PC-3 (cell line): ENCODE results near the gene ADCY9. TPM values are rescaled to one million over a fixed set of nuclear protein-coding genes. Genes with fewer than 3 reads are reported as not detected.

Source experiments
- ATAC-seq: fragments of 200-7000 bp; cut with Tn5 transposase; 2 replicates; pipeline ENCODE4 v1.9.1; 2020; ENCODE audit warnings: mild to moderate bottlenecking, moderate library complexity
- BruUV-seq: library from RNA; stranded (reverse); fragments of 400-500 nt; replicated peaks from 2 replicates; lab custom pipeline; 2021; lab: Mats Ljungman, UMichigan
- CTCF ChIA-PET: fragments of 300-600 bp; sonication (Branson Sonifier 250); formaldehyde crosslinking; loops from one replicate; lab custom pipeline; 2022; ENCODE audit warnings: antibody characterized with exemption; lab: Charles Lee
- POLR2A ChIA-PET: fragments of 300-600 bp; sonication (Branson Sonifier 250); formaldehyde crosslinking; loops from one replicate; lab custom pipeline; 2022; ENCODE audit warnings: antibody characterized with exemption; ENCODE audit not compliant: unreplicated experiment; lab: Charles Lee
- DNase-seq: peaks from one replicate; pipeline ENCODE4 v3.0.0-alpha.2; 2015
- H2AFZ ChIP-seq: fragments of 300-600 bp; sonication (generic); 2 replicates; pipeline ENCODE4 v1.6.0; 2016; ENCODE audit warnings: antibody characterized with exemption, low read length
- H3F3A ChIP-seq: fragments of 300-600 bp; sonication (generic); one replicate; pipeline ENCODE4 v1.6.0; 2017; ENCODE audit warnings: antibody characterized with exemption, low read length, control low read depth, mild to moderate bottlenecking; ENCODE audit not compliant: unreplicated experiment
- H3K27ac ChIP-seq: fragments of 300-600 bp; sonication (generic); 2 replicates; pipeline ENCODE4 v1.5.1; 2016; ENCODE audit warnings: mild to moderate bottlenecking, low read length
- H3K27me3 ChIP-seq: fragments of 300-600 bp; sonication (generic); 2 replicates; pipeline ENCODE4 v1.6.1; 2016; ENCODE audit warnings: low read length, mixed read lengths
- H3K36me3 ChIP-seq: fragments of 300-600 bp; sonication (generic); 2 replicates; pipeline ENCODE4 v1.6.1; 2016; ENCODE audit warnings: low read depth, mixed run types, low read length, mixed read lengths
- H3K4me1 ChIP-seq: fragments of 300-600 bp; sonication (generic); 2 replicates; pipeline ENCODE4 v1.5.1; 2016; ENCODE audit warnings: low read length; ENCODE audit not compliant: insufficient read depth
- H3K4me2 ChIP-seq: fragments of 300-600 bp; sonication (generic); 2 replicates; pipeline ENCODE4 v1.6.0; 2016; ENCODE audit warnings: low read length
- H3K4me3 ChIP-seq: fragments of 300-600 bp; sonication (generic); 2 replicates; pipeline ENCODE4 v1.5.1; 2016; ENCODE audit warnings: mild to moderate bottlenecking, low read length, mixed read lengths
- H3K79me2 ChIP-seq: fragments of 300-600 bp; sonication (generic); 2 replicates; pipeline ENCODE4 v1.6.1; 2017; ENCODE audit warnings: low read length, mixed read lengths
- H3K9ac ChIP-seq: fragments of 300-600 bp; sonication (generic); 2 replicates; pipeline ENCODE4 v1.6.0; 2016; ENCODE audit warnings: mild to moderate bottlenecking, low read length
- H3K9me2 ChIP-seq: fragments of 300-600 bp; sonication (generic); replicated peaks from 2 replicates; pipeline ENCODE4 v1.6.1; 2016; ENCODE audit warnings: mixed run types, low read length, mixed read lengths
- H3K9me3 ChIP-seq: fragments of 300-600 bp; sonication (generic); 2 replicates; pipeline ENCODE4 v1.6.1; 2016; ENCODE audit warnings: low read length, mixed read lengths
- H4K20me1 ChIP-seq: fragments of 300-600 bp; sonication (generic); 2 replicates; pipeline ENCODE4 v1.6.1; 2016; ENCODE audit warnings: low read length, mixed read lengths
- CTCF ChIP-seq: fragments of 300-600 bp; sonication (generic); conservative IDR thresholded peaks from 2 replicates; pipeline ENCODE4 v1.5.1; 2017; ENCODE audit warnings: antibody characterized with exemption, low read depth, mild to moderate bottlenecking, low read length
- EZH2 ChIP-seq: fragments of 300-600 bp; sonication (generic); IDR thresholded peaks from one replicate; pipeline ENCODE4 v1.6.1; 2017; ENCODE audit warnings: antibody characterized with exemption, mild to moderate bottlenecking, low read length; ENCODE audit not compliant: unreplicated experiment
- EZH2phosphoT487 ChIP-seq: fragments of 300-600 bp; sonication (generic); IDR thresholded peaks from 2 replicates; pipeline ENCODE4 v1.6.1; 2018; ENCODE audit warnings: mild to moderate bottlenecking, antibody characterized with exemption, low read length, borderline replicate concordance
- intact Hi-C: fragments of 100-400 bp; cut with micrococcal nuclease; formaldehyde crosslinking; loops from 2 replicates; pipeline ENCODE4 v1.9.0; 2023
- total RNA-seq: library from RNA; depleted of rRNA; stranded (reverse); fragments of >200 nt; gene quantifications from 2 replicates; pipeline ENCODE4 v1.2.3, GENCODE V29; 2014

The ADCY9 gene
- total RNA-seq, 1 experiment from 2014 or later = 6.2 TPM

- Histone ChIP-seq H3K27ac (no peak overlapping the region), H3K4me1 (no peaks in the 10 kb centered on the region), H3K27me3 (no peaks in the 10 kb centered on the region), H4K20me1 (no peaks in the 10 kb centered on the region), H3F3A (no peaks in the 10 kb centered on the region), H2AFZ (no peak overlapping the region), H3K9me2 (no peaks in the 10 kb centered on the region), H3K4me2 (no peak overlapping the region), H3K36me3 (no peaks in the 10 kb centered on the region), H3K79me2 (no peaks in the 10 kb centered on the region), H3K9ac (no peak overlapping the region), H3K9me3 (no peaks in the 10 kb centered on the region), H3K4me3 (no peak overlapping the region)
- TF ChIP-seq CTCF = no peak
- no peak for TF ChIP-seq EZH2phosphoT487
- no peak for TF ChIP-seq EZH2
- CTCF ChIA-PET = no interaction called here
- BruUV-seq = no TSS peak
- intact Hi-C loops = no loop called here
- DNase-seq = no peak
- no peak for ATAC-seq
- POLR2A ChIA-PET = no interaction called here
Observed at GRCh38 chr16:4015275-4016004, 100.8 kb downstream of the ADCY9 start.

- Histone ChIP-seq H3K36me3 (no peaks in the 10 kb centered on the region), H3K79me2 (no peaks in the 10 kb centered on the region), H3K27me3 (no peaks in the 10 kb centered on the region), H3K9me3 (no peaks in the 10 kb centered on the region), H3K9ac (no peak overlapping the region), H3K4me2 (no peak overlapping the region), H3K4me1 (no peaks in the 10 kb centered on the region), H3K27ac (no peak overlapping the region), H3K4me3 (no peak overlapping the region), H4K20me1 (no peaks in the 10 kb centered on the region), H2AFZ (no peak overlapping the region), H3F3A (no peaks in the 10 kb centered on the region), H3K9me2 (no peaks in the 10 kb centered on the region)
- ChIA-PET CTCF (interaction anchor here (0.6 kb wide), 3 partner anchors 185 to 739 kb away, joined by 3 to 4 read pairs (median 3); no protein-coding TSS in a partner anchor), POLR2A (no interaction called here)
- BruUV-seq = no TSS peak
- DNase-seq (no peak), ATAC-seq (no peak)
- TF ChIP-seq EZH2phosphoT487 = no peak
- TF ChIP-seq CTCF = no peak
- TF ChIP-seq EZH2 = no peak
- intact Hi-C loops = no loop called here
Observed at GRCh38 chr16:4011940-4012629, 104.2 kb downstream of the ADCY9 start.
